ENCODE measurements around the gene BSN.

The BSN gene

GRCh38 chr3:49626101-49626581 lies 71.9 kb downstream of the BSN start:
- H3K79me2 ChIP-seq (ENCODE audit: insufficient read depth, low read depth), result no peaks in the 10 kb centered on the region
- no peak for TF ChIP-seq CTCF (conservative IDR thresholded peaks at IDR 0.05; ENCODE audit: low read depth, low read length)
- no peaks in the 10 kb centered on the region for H3K36me3 ChIP-seq (ENCODE audit: insufficient read depth)
- no peak overlapping the region for H3K27ac ChIP-seq
- H2AFZ ChIP-seq (ENCODE audit: low read depth), result no peak overlapping the region
- H3K9ac ChIP-seq, result no peak overlapping the region
- H3K4me2 ChIP-seq, result no peak overlapping the region
- no peak overlapping the region for H3K4me3 ChIP-seq (IDR thresholded peaks at IDR 0.05; ENCODE audit: insufficient read depth, low read depth, low read length)
- H3K27me3 ChIP-seq (ENCODE audit: insufficient read depth, low read depth), result no peaks in the 10 kb centered on the region
- H3K4me1 ChIP-seq (ENCODE audit: low read depth, poor library complexity, severe bottlenecking), result no peaks in the 10 kb centered on the region
- no peaks in the 10 kb centered on the region for H4K20me1 ChIP-seq (ENCODE audit: insufficient read depth)

GRCh38 chr3:49626796-49627195 lies 72.5 kb downstream of the BSN start:
- H3K36me3 ChIP-seq (ENCODE audit: insufficient read depth), result no peaks in the 10 kb centered on the region

GRCh38 chr3:49627634-49628033 lies 73.4 kb downstream of the BSN start:
- no peak overlapping the region for H3K9ac ChIP-seq
- no peak overlapping the region for H2AFZ ChIP-seq (ENCODE audit: low read depth)

More at GRCh38 chr3:49626796-49627195, 72.5 kb downstream of the BSN start:
- H3K4me1 ChIP-seq (ENCODE audit: low read depth, poor library complexity, severe bottlenecking), result no peaks in the 10 kb centered on the region
- TF ChIP-seq CTCF (conservative IDR thresholded peaks at IDR 0.05; ENCODE audit: low read depth, low read length), result no peak
- H3K4me2 ChIP-seq, result no peak overlapping the region
- H3K4me3 ChIP-seq (IDR thresholded peaks at IDR 0.05; ENCODE audit: insufficient read depth, low read depth, low read length), result no peak overlapping the region
- H2AFZ ChIP-seq (ENCODE audit: low read depth), result no peak overlapping the region
- H3K27ac ChIP-seq, result no peak overlapping the region
- no peaks in the 10 kb centered on the region for H3K79me2 ChIP-seq (ENCODE audit: insufficient read depth, low read depth)
- no peaks in the 10 kb centered on the region for H4K20me1 ChIP-seq (ENCODE audit: insufficient read depth)
- no peaks in the 10 kb centered on the region for H3K27me3 ChIP-seq (ENCODE audit: insufficient read depth, low read depth)
- H3K9ac ChIP-seq, result no peak overlapping the region

GRCh38 chr3:49628249-49628648 lies 74.0 kb downstream of the BSN start:
- no peaks in the 10 kb centered on the region for H3K36me3 ChIP-seq (ENCODE audit: insufficient read depth)
- H3K27ac ChIP-seq, result no peak overlapping the region
- no peaks in the 10 kb centered on the region for H3K79me2 ChIP-seq (ENCODE audit: insufficient read depth, low read depth)
- no peaks in the 10 kb centered on the region for H4K20me1 ChIP-seq (ENCODE audit: insufficient read depth)
- H3K27me3 ChIP-seq (ENCODE audit: insufficient read depth, low read depth), result no peaks in the 10 kb centered on the region
- no peaks in the 10 kb centered on the region for H3K4me1 ChIP-seq (ENCODE audit: low read depth, poor library complexity, severe bottlenecking)
- H2AFZ ChIP-seq (ENCODE audit: low read depth), result no peak overlapping the region
- H3K4me2 ChIP-seq, result no peak overlapping the region
- TF ChIP-seq CTCF (conservative IDR thresholded peaks at IDR 0.05; ENCODE audit: low read depth, low read length), result no peak
- no peak overlapping the region for H3K9ac ChIP-seq
- no peak overlapping the region for H3K4me3 ChIP-seq (IDR thresholded peaks at IDR 0.05; ENCODE audit: insufficient read depth, low read depth, low read length)

More at GRCh38 chr3:49627634-49628033, 73.4 kb downstream of the BSN start:
- no peaks in the 10 kb centered on the region for H3K36me3 ChIP-seq (ENCODE audit: insufficient read depth)
- H3K79me2 ChIP-seq (ENCODE audit: insufficient read depth, low read depth), result no peaks in the 10 kb centered on the region
- no peak for TF ChIP-seq CTCF (conservative IDR thresholded peaks at IDR 0.05; ENCODE audit: low read depth, low read length)
- H3K27ac ChIP-seq, result no peak overlapping the region
- H3K4me1 ChIP-seq (ENCODE audit: low read depth, poor library complexity, severe bottlenecking), result no peaks in the 10 kb centered on the region
- no peak overlapping the region for H3K4me2 ChIP-seq
- H3K27me3 ChIP-seq (ENCODE audit: insufficient read depth, low read depth), result no peaks in the 10 kb centered on the region
- no peaks in the 10 kb centered on the region for H4K20me1 ChIP-seq (ENCODE audit: insufficient read depth)
- H3K4me3 ChIP-seq (IDR thresholded peaks at IDR 0.05; ENCODE audit: insufficient read depth, low read depth, low read length), result no peak overlapping the region

Data from KMS-11 (cell line).